MM.1S (cell line): Measurements from ENCODE around the gene SCUBE3.

Experiments used
- DNase-seq: peaks from one replicate; pipeline ENCODE4 v3.0.0-alpha.2; 2015
- H2AFZ ChIP-seq: fragments of 300-600 bp; sonication (generic); 2 replicates; pipeline ENCODE4 v1.6.0; 2016; ENCODE audit warnings: antibody characterized with exemption, low read length
- H3F3A ChIP-seq: fragments of 300-600 bp; sonication (generic); 2 replicates; pipeline ENCODE4 v1.6.1; 2016; ENCODE audit warnings: mild to moderate bottlenecking, antibody characterized with exemption, low read length, moderate library complexity, mixed read lengths; ENCODE audit not compliant: insufficient read depth
- H3K27ac ChIP-seq: fragments of 300-600 bp; sonication (generic); 2 replicates; pipeline ENCODE4 v1.5.1; 2016; ENCODE audit warnings: mild to moderate bottlenecking, low read length
- H3K27me3 ChIP-seq: fragments of 300-600 bp; sonication (generic); replicated peaks from 2 replicates; pipeline ENCODE4 v1.6.0; 2016; ENCODE audit warnings: low read length; ENCODE audit not compliant: insufficient read depth
- H3K36me3 ChIP-seq: fragments of 300-600 bp; sonication (generic); replicated peaks from 2 replicates; pipeline ENCODE4 v1.6.1; 2016; ENCODE audit warnings: mild to moderate bottlenecking, low read length, mixed read lengths; ENCODE audit not compliant: insufficient read depth
- H3K4me1 ChIP-seq: fragments of 300-600 bp; sonication (generic); 2 replicates; pipeline ENCODE4 v1.6.1; 2016; ENCODE audit warnings: low read length, mixed read lengths
- H3K4me2 ChIP-seq: fragments of 300-600 bp; sonication (generic); 2 replicates; pipeline ENCODE4 v1.6.0; 2016; ENCODE audit warnings: low read depth, low read length
- H3K4me3 ChIP-seq: fragments of 300-600 bp; sonication (generic); 2 replicates; pipeline ENCODE4 v1.5.1; 2016; ENCODE audit warnings: low read length, mixed read lengths
- H3K79me2 ChIP-seq: fragments of 300-600 bp; sonication (generic); 2 replicates; pipeline ENCODE4 v1.6.1; 2016; ENCODE audit warnings: mixed run types, low read length, mixed read lengths
- H3K9ac ChIP-seq: fragments of 300-600 bp; sonication (generic); 2 replicates; pipeline ENCODE4 v1.6.1; 2016; ENCODE audit warnings: low read length, mixed read lengths
- H3K9me2 ChIP-seq: fragments of 300-600 bp; sonication (generic); replicated peaks from 2 replicates; pipeline ENCODE4 v1.6.1; 2016; ENCODE audit warnings: mild to moderate bottlenecking, low read length, mixed read lengths; ENCODE audit not compliant: insufficient read depth
- H3K9me3 ChIP-seq: fragments of 300-600 bp; sonication (generic); replicated peaks from 2 replicates; pipeline ENCODE4 v1.6.1; 2016; ENCODE audit warnings: mild to moderate bottlenecking, low read length, mixed read lengths; ENCODE audit not compliant: insufficient read depth
- H4K20me1 ChIP-seq: fragments of 300-600 bp; sonication (generic); 2 replicates; pipeline ENCODE4 v1.6.1; 2016; ENCODE audit warnings: mild to moderate bottlenecking, low read length, moderate library complexity, mixed read lengths; ENCODE audit not compliant: insufficient read depth
- EZH2 ChIP-seq: fragments of 300-600 bp; sonication (generic); optimal IDR thresholded peaks from 2 replicates; pipeline ENCODE3; 2017; ENCODE audit warnings: low read depth, mild to moderate bottlenecking, antibody characterized with exemption, low read length, mixed read lengths
- EZH2phosphoT487 ChIP-seq: fragments of 300-600 bp; sonication (generic); IDR thresholded peaks from 2 replicates; pipeline ENCODE4 v1.6.1; 2018; ENCODE audit warnings: antibody characterized with exemption, low read length
- TF ChIP-seq, protein P1 (sequence below): fragments of 300-600 bp; sonication (generic); IDR thresholded peaks from 2 replicates; pipeline ENCODE4 v1.5.1; 2016; ENCODE audit warnings: antibody characterized with exemption, low read length, mixed read lengths

SCUBE3 gene

GRCh38 chr6:35174088-35174434, 39.7 kb upstream of the SCUBE3 start:
- Histone ChIP-seq H3K9ac (no peak overlapping the region), H3K36me3 (no peaks in the 10 kb centered on the region), H3K4me3 (no peak overlapping the region), H2AFZ (no peak overlapping the region), H3K4me1 (peaks cover 6% of the 10 kb centered on the region), H4K20me1 (no peaks in the 10 kb centered on the region), H3K4me2 (no peak overlapping the region), H3K27ac (no peak overlapping the region), H3K27me3 (no peaks in the 10 kb centered on the region), H3F3A (no peaks in the 10 kb centered on the region), H3K9me3 (no peaks in the 10 kb centered on the region), H3K79me2 (no peaks in the 10 kb centered on the region), H3K9me2 (no peaks in the 10 kb centered on the region)
- no peak for TF ChIP-seq EZH2phosphoT487
- TF ChIP-seq EZH2: no peak
- TF ChIP-seq, protein P1, sequence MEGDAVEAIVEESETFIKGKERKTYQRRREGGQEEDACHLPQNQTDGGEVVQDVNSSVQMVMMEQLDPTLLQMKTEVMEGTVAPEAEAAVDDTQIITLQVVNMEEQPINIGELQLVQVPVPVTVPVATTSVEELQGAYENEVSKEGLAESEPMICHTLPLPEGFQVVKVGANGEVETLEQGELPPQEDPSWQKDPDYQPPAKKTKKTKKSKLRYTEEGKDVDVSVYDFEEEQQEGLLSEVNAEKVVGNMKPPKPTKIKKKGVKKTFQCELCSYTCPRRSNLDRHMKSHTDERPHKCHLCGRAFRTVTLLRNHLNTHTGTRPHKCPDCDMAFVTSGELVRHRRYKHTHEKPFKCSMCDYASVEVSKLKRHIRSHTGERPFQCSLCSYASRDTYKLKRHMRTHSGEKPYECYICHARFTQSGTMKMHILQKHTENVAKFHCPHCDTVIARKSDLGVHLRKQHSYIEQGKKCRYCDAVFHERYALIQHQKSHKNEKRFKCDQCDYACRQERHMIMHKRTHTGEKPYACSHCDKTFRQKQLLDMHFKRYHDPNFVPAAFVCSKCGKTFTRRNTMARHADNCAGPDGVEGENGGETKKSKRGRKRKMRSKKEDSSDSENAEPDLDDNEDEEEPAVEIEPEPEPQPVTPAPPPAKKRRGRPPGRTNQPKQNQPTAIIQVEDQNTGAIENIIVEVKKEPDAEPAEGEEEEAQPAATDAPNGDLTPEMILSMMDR: no peak
- no peak for DNase-seq

DNA sequence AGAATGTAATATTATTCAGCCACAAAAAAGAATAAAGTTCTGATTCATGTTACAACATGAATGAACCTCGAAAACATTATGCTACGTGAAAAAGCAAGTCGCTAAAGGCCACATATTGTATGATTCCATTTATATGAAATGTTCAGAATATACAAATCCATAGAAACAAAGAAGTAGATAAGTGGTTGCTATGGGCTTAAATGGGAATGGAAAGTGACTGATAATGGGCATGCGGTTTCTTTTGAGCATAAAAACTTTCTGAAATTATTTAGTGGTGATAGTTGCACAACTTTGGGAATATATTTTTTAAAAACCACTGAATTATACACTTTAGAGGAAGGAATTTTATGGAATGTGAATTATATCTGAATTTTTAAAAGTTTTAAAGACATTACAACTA, 39.3 kb upstream of the SCUBE3 start:
- H3F3A ChIP-seq: no peaks in the 10 kb centered on the region
- H4K20me1 ChIP-seq: no peaks in the 10 kb centered on the region
- TF ChIP-seq EZH2phosphoT487 (no peak), EZH2 (no peak)
- TF ChIP-seq, protein P1: no peak
- no peak overlapping the region for H2AFZ ChIP-seq
- H3K4me1 ChIP-seq: peaks cover 10% of the 10 kb centered on the region
- DNase-seq: no peak
- no peaks in the 10 kb centered on the region for H3K36me3 ChIP-seq
- H3K27me3 ChIP-seq: no peaks in the 10 kb centered on the region
- no peak overlapping the region for H3K4me3 ChIP-seq
- H3K4me2 ChIP-seq: no peak overlapping the region
- no peaks in the 10 kb centered on the region for H3K9me3 ChIP-seq
- no peak overlapping the region for H3K9ac ChIP-seq
- no peaks in the 10 kb centered on the region for H3K79me2 ChIP-seq
- H3K9me2 ChIP-seq: no peaks in the 10 kb centered on the region
- no peak overlapping the region for H3K27ac ChIP-seq

DNA sequence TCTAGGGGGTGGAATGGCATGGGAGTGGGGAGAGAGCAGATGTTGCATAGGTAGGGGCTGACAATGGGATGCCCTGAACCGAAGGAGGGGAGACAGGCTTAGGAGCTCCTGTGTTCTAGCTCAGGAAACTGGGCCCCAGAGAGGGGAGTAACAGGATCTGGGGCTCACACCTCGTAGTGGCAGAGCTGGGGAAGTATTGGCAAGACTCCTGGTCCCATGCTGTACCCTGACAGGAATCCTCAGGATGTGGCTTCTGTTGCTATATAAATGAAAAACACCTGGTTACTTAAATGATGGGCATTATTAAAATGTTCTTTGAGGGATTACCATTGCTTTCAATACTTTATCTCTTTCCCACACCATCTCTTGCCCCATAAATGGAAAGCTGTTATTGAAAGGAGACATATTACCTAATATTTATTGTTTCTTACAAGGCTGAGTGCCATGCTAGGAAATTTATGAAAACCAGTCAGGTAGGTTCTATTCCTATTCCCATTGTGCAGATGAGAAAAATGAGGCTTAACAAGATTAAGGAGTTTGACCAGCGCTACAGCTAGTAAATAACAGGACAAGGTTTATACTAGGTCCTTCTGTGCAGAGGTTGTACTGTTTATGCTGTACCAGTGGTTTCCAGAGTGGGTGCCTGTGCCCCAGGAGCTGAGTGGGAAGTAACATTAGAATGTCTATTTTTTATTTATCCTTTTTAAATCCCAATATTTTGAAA, 37.3 kb upstream of the SCUBE3 start:
- Histone ChIP-seq H4K20me1 (no peaks in the 10 kb centered on the region), H3K4me2 (no peak overlapping the region), H3K27ac (no peak overlapping the region), H3K9me3 (no peaks in the 10 kb centered on the region), H2AFZ (no peak overlapping the region), H3F3A (no peaks in the 10 kb centered on the region), H3K79me2 (no peaks in the 10 kb centered on the region), H3K27me3 (no peaks in the 10 kb centered on the region), H3K9me2 (no peaks in the 10 kb centered on the region), H3K9ac (no peak overlapping the region), H3K4me3 (no peak overlapping the region), H3K4me1 (peaks cover 15% of the 10 kb centered on the region), H3K36me3 (no peaks in the 10 kb centered on the region)
- TF ChIP-seq EZH2phosphoT487 (no peak), EZH2 (no peak)
- TF ChIP-seq, protein P1: no peak
- no peak for DNase-seq
